Neuronal stem cell (in vitro differentiated cells): Measurements from ENCODE around the gene MARCHF9.

Experiments used
- DNase-seq: peaks from one replicate; pipeline ENCODE4 v3.0.0-alpha.2; 2013; ENCODE audit warnings: low spot score
- H2AFZ ChIP-seq: one replicate; pipeline ENCODE4 v1.6.1; 2013; ENCODE audit warnings: mild to moderate bottlenecking, low read length, inconsistent platforms
- H2AK5ac ChIP-seq: 2 replicates; pipeline ENCODE4 v1.6.1; 2013; ENCODE audit warnings: low read depth, mild to moderate bottlenecking, inconsistent platforms, low read length, moderate library complexity, mixed read lengths
- H2BK120ac ChIP-seq: 2 replicates; pipeline ENCODE4 v1.6.1; 2013; ENCODE audit warnings: low read depth, mild to moderate bottlenecking, inconsistent platforms, low read length, moderate library complexity, mixed read lengths
- H2BK12ac ChIP-seq: one replicate; pipeline ENCODE4 v1.6.1; 2013; ENCODE audit warnings: low read length, inconsistent platforms
- H2BK15ac ChIP-seq: 2 replicates; pipeline ENCODE4 v1.6.1; 2013; ENCODE audit warnings: mild to moderate bottlenecking, low read length, inconsistent platforms, mixed read lengths
- H2BK5ac ChIP-seq: one replicate; pipeline ENCODE4 v1.6.1; 2013; ENCODE audit warnings: inconsistent platforms, mild to moderate bottlenecking, low read length, moderate library complexity
- H3K14ac ChIP-seq: one replicate; pipeline ENCODE4 v1.6.1; 2013; ENCODE audit warnings: low read length, inconsistent platforms
- H3K18ac ChIP-seq: 2 replicates; pipeline ENCODE4 v1.6.1; 2013; ENCODE audit warnings: low read length, inconsistent platforms
- H3K23ac ChIP-seq: 2 replicates; pipeline ENCODE4 v1.6.1; 2013; ENCODE audit warnings: low read depth, mild to moderate bottlenecking, mixed read lengths, low read length, inconsistent platforms; ENCODE audit not compliant: poor library complexity
- H3K27ac ChIP-seq: replicated peaks from 3 replicates; pipeline ENCODE4 v1.5.1; 2013; ENCODE audit warnings: low read length, inconsistent platforms
- H3K27me3 ChIP-seq, 3 experiments: 2 replicates each; pipeline ENCODE4 v1.6.1; 2013; ENCODE audit warnings: low read length in 3 of 3, mild to moderate bottlenecking in 2 of 3, inconsistent platforms in 1 of 3, low read depth in 1 of 3, mixed read lengths in 1 of 3, moderate library complexity in 1 of 3; ENCODE audit not compliant: control insufficient read depth in 3 of 3, insufficient read depth in 3 of 3
- H3K36me3 ChIP-seq, 2 donors: replicated peaks in 1 of 2; 2 replicates each; pipeline ENCODE4 v1.6.1; 2013; ENCODE audit warnings: low read length in 2 of 2; ENCODE audit not compliant: control insufficient read depth in 2 of 2, insufficient read depth in 2 of 2
- H3K4ac ChIP-seq: 2 replicates; pipeline ENCODE4 v1.6.1; 2013; ENCODE audit warnings: inconsistent platforms, mild to moderate bottlenecking, low read length, moderate library complexity
- H3K4me1 ChIP-seq, 2 donors: 1 replicate in 1 of 2; 2 replicates in 1 of 2; pipeline ENCODE4 v1.6.1; 2013; ENCODE audit warnings: low read length in 2 of 2, low read depth in 1 of 2; ENCODE audit not compliant: control insufficient read depth in 2 of 2, insufficient read depth in 1 of 2
- H3K4me2 ChIP-seq: one replicate; pipeline ENCODE4 v1.6.1; 2013; ENCODE audit warnings: mild to moderate bottlenecking, low read length, inconsistent platforms; ENCODE audit not compliant: insufficient read depth, poor library complexity, severe bottlenecking
- H3K4me3 ChIP-seq, 2 donors: 2 replicates each; pipeline ENCODE4 v1.5.1; 2013; ENCODE audit warnings: low read length in 2 of 2, mild to moderate bottlenecking in 2 of 2, inconsistent platforms in 1 of 2, moderate library complexity in 1 of 2
- H3K79me1 ChIP-seq: one replicate; pipeline ENCODE4 v1.6.1; 2013; ENCODE audit warnings: low read depth, mild to moderate bottlenecking, inconsistent platforms, low read length, moderate library complexity
- H3K9ac ChIP-seq: one replicate; pipeline ENCODE4 v1.6.1; 2013; ENCODE audit warnings: mild to moderate bottlenecking, low read depth, low read length, inconsistent platforms; ENCODE audit not compliant: poor library complexity
- H3K9me3 ChIP-seq, 2 donors: replicated peaks in 1 of 2; 2 replicates each; pipeline versions ENCODE3 to v1.6.1; 2013; ENCODE audit warnings: low read length in 2 of 2, mild to moderate bottlenecking in 2 of 2, inconsistent platforms in 1 of 2, low read depth in 1 of 2, mixed read lengths in 1 of 2, moderate library complexity in 1 of 2; ENCODE audit not compliant: control insufficient read depth in 2 of 2, insufficient read depth in 1 of 2
- H4K8ac ChIP-seq: one replicate; pipeline ENCODE4 v1.6.1; 2013; ENCODE audit warnings: low read depth, mild to moderate bottlenecking, inconsistent platforms, low read length, moderate library complexity
- H4K91ac ChIP-seq: one replicate; pipeline ENCODE4 v1.6.1; 2013; ENCODE audit warnings: low read length, low read depth, mild to moderate bottlenecking, inconsistent platforms; ENCODE audit not compliant: poor library complexity
- WGBS, 2 donors: extraction: QIAGEN DNeasy Blood & Tissue Kit; methylation state at CpG; one replicate each; pipeline ENCODE4 v1.1.7; 2013; ENCODE audit warnings: missing lambda C conversion rate in 2 of 2, mixed read lengths in 1 of 2; ENCODE audit not compliant: insufficient read length in 2 of 2, insufficient replicate concordance in 1 of 2; ENCODE audit errors: extremely low coverage in 2 of 2; 5-methylcytosine and 5-hydroxymethylcytosine counted together

Gene MARCHF9

DNA sequence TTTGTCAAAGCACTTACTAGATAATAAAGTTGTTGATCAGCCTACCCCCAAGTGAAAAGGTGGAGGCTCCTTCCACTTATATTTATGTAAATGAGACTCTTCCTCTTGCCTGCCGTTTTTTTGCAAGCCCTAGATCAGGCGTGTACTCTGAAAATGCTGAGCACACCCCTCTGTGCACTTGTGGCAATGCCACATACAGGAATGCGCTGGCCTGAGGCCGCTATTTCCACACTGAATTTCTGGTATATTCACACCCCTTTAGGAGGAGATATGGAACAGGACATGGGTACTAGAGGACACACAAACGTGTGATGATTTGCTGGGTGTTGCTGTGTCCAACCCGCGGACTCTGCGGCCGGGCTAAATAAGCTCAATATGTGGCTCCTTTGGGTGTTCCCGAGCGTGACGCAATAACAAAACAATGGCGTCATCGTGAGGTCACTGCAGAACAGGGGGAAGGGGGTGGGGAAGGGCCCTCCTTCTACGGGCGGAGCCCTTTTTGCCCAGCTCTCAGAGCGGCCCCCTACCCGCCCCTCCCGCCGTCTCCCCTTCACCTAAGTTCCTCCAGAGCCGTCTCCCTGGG lies 10.6 kb upstream of the MARCHF9 start:
- Histone ChIP-seq H2BK15ac (no peak overlapping the region), H3K4ac (no peak overlapping the region), H3K9me3 (no peaks in the 10 kb centered on the region), H3K79me1 (no peaks in the 10 kb centered on the region), H3K18ac (peak overlapping the region; percentile 5), H4K8ac (no peak overlapping the region), H3K36me3 (peaks cover 16 to 37% of the 10 kb centered on the region in 2 donors), H2AK5ac (no peak overlapping the region), H2BK5ac (no peak overlapping the region), H2BK12ac (no peak overlapping the region), H3K14ac (no peak overlapping the region), H3K4me2 (peak overlapping the region; percentile 56), H4K91ac (no peak overlapping the region), H2AFZ (peak overlapping the region; percentile 90), H3K23ac (no peak overlapping the region), H3K4me1 (peaks cover 9 to 27% of the 10 kb centered on the region in 2 donors), H3K9ac (no peak overlapping the region), H2BK120ac (no peak overlapping the region), H3K27ac (peak overlapping the region; percentile 63), H3K27me3 (peaks cover 0 to 27% (median under 1%) of the 10 kb centered on the region in 3 experiments), H3K4me3 (peak overlapping the region; percentile 76 to 87)
- WGBS, 2 donors = no CpG with 5 or more reads among the region's 21 CpGs
- no peak for DNase-seq

DNA sequence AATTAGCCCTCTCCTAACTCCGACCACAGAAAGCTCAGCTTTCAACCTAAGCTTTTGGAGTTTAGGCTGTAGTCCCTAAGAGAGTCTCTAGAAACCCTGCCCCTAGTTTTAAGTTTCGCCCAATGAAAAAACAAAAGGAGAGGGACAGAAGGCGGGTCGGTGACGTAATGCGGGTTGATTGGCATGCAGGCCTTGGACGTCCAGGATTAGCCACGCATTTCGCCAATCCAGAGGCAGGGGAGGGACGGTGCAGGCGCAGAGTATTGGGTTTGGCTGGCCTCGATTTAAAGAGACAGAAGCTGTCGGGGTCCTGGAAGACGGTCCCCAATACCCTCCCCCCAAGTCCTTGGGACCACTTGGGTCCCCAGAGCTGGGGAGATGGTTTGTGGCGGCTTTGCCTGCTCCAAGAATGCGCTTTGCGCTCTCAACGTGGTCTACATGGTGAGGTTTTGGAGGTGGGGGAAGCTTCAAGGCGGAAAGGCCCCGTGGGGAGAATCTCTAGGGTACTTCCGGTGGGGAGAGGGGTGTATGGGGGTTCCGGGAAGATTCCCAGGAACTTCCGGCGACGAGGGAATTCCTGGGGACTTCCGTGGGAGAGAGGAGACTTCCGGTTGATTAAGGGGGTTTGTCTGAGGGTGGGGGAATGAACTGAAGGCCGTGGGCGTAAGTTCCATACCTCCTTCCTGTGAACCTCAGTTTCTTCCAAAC lies 10.0 kb upstream of the MARCHF9 start, which contains the start of gene TSPAN31:
TSS of gene TSPAN31 (plus strand) at position 263 of the 708 bp plus-strand sequence. CDS start at position 379, 116 bp downstream.
- Histone ChIP-seq H3K27ac (peak within 1 kb of the TSS; percentile 81), H2AK5ac (peak within 1 kb of the TSS; percentile 51), H4K8ac (no peak within 1 kb of the TSS), H3K4me1 (peaks cover 4 to 21% of the 10 kb centered on the region in 2 donors), H2AFZ (peak within 1 kb of the TSS; percentile 90), H3K79me1 (no peaks in the 10 kb centered on the region), H4K91ac (no peak within 1 kb of the TSS), H3K14ac (no peak within 1 kb of the TSS), H3K4me2 (peak within 1 kb of the TSS; percentile 85), H3K23ac (peak within 1 kb of the TSS; percentile 14), H3K27me3 (peaks cover 0 to 21% (median 0%) of the 10 kb centered on the region in 3 experiments), H3K18ac (peak within 1 kb of the TSS; percentile 97), H3K4ac (no peak within 1 kb of the TSS), H2BK5ac (no peak within 1 kb of the TSS), H3K36me3 (peaks cover 18 to 43% of the 10 kb centered on the region in 2 donors), H3K4me3 (peak within 1 kb of the TSS; percentile 82 to 87), H2BK120ac (no peak within 1 kb of the TSS), H3K9me3 (no peaks in the 10 kb centered on the region), H2BK15ac (no peak within 1 kb of the TSS), H3K9ac (peak within 1 kb of the TSS; percentile 79), H2BK12ac (no peak within 1 kb of the TSS)
- WGBS, 2 donors = no CpG with 5 or more reads among the region's 29 CpGs
- DNase-seq = peak; percentile 91

DNA sequence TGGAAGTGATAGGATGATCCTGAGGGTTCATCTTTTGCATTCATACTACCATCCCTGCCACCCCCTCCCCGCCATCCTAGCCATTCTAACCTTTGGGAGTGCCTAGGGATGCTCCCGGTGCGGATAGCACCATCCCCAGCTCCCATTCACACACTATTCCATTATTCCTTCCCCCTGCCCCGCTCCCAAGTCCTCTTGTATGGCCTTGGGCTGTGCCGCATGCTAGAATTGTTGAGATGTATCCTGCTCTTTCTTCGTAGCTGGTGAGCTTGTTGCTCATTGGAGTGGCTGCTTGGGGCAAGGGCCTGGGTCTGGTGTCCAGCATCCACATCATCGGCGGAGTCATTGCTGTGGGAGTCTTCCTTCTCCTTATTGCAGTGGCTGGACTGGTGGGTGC lies 9.4 kb upstream of the MARCHF9 start:
- no peaks in the 10 kb centered on the region for H3K79me1 ChIP-seq
- no peak overlapping the region for H3K4ac ChIP-seq
- H4K8ac ChIP-seq = no peak overlapping the region
- peak overlapping the region; percentile 90 for H2AFZ ChIP-seq
- no peak overlapping the region for H3K27ac ChIP-seq
- peak overlapping the region; percentile 1 for H3K18ac ChIP-seq
- H2BK120ac ChIP-seq = no peak overlapping the region
- H2BK15ac ChIP-seq = no peak overlapping the region
- H3K4me2 ChIP-seq = peak overlapping the region; percentile 85
- no peaks in the 10 kb centered on the region for H3K9me3 ChIP-seq
- no peak overlapping the region for H3K14ac ChIP-seq
- H2BK12ac ChIP-seq = no peak overlapping the region
- H3K4me1 ChIP-seq = peaks cover 4 to 20% of the 10 kb centered on the region in 2 donors
- no peak overlapping the region for H2BK5ac ChIP-seq
- peaks cover 0 to 16% (median 0%) of the 10 kb centered on the region in 3 experiments for H3K27me3 ChIP-seq
- H3K9ac ChIP-seq = peak overlapping the region; percentile 68
- WGBS, 2 donors = no CpG with 5 or more reads among the region's 8 CpGs
- peak overlapping the region; percentile 14 for H3K23ac ChIP-seq
- no peak for DNase-seq
- no peak overlapping the region for H4K91ac ChIP-seq
- H2AK5ac ChIP-seq = peak overlapping the region; percentile 51
- peaks cover 21 to 49% of the 10 kb centered on the region in 2 donors for H3K36me3 ChIP-seq
- H3K4me3 ChIP-seq = peak overlapping the region; percentile 82 to 87

DNA sequence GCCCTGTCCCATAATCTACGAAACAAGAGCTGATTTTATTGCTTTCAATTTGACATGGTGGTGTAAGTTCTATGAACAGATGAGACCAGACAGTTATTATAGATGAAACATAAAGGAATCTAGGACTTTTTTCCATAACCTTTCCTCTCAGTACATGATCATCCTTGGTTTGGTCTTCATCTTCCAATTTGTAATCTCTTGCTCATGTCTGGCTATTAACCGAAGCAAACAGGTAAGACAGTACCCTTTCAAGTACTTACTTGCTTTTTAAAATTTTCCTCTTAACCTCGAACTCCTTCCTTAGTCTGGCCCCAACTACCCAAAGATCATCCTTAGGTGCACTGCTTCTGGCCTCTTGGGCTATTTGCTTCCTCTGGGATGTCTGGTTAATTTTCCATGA lies 8.9 kb upstream of the MARCHF9 start:
- Histone ChIP-seq H2BK5ac (no peak overlapping the region), H3K4ac (no peak overlapping the region), H3K27ac (no peak overlapping the region), H3K36me3 (peaks cover 25 to 54% of the 10 kb centered on the region in 2 donors), H3K9ac (no peak overlapping the region), H3K18ac (no peak overlapping the region), H3K23ac (no peak overlapping the region), H3K4me3 (peak overlapping the region in 1 of 2 donors; percentile 87), H2BK120ac (no peak overlapping the region), H3K4me2 (peak overlapping the region; percentile 85), H2BK12ac (no peak overlapping the region), H2AK5ac (no peak overlapping the region), H3K9me3 (no peaks in the 10 kb centered on the region), H3K27me3 (peaks cover 0 to 10% (median 0%) of the 10 kb centered on the region in 3 experiments), H4K8ac (no peak overlapping the region), H3K14ac (no peak overlapping the region), H4K91ac (no peak overlapping the region), H3K4me1 (peaks cover 8 to 21% of the 10 kb centered on the region in 2 donors), H2BK15ac (no peak overlapping the region), H2AFZ (no peak overlapping the region), H3K79me1 (peaks cover under 1% of the 10 kb centered on the region)
- WGBS, 2 donors = no CpG with 5 or more reads among the region's 3 CpGs
- DNase-seq = no peak
